ENCODE measurements around the gene RARS2.

Gene RARS2

DNA sequence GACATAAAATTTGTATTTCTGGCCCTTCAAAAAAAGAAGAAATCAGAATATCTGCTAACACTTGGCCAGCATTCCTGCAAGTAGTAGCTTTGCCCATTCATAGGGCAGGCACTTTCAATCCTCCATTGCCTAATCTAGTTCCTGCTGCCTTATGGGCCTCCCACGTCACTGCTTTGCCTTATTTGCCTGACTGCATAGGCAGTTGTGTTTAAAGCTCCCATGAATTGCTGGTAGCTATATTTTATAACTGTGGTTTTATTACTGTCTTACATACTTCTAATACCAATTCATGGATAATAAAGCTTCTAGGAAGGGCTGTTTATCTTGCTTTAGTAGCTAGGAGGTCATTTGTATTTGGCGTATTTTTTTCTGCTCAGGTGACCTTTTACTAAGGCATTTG lies 124.7 kb downstream of the RARS2 start:
- Histone ChIP-seq H3F3A (ENCODE audit: insufficient read depth, low read length) (no peaks in the 10 kb centered on the region; the same call in 1 of the 2 replicates), H3K9me2 (replicated peaks; ENCODE audit: insufficient read depth, low read length) (no peaks in the 10 kb centered on the region), H3K27ac (ENCODE audit: low read length) (no peak overlapping the region), H3K36me3 (replicated peaks; ENCODE audit: insufficient read depth, low read length) (no peaks in the 10 kb centered on the region), H3K4me1 (ENCODE audit: low read length) (peaks cover 8% of the 10 kb centered on the region), H3K4me3 (ENCODE audit: low read length) (no peak overlapping the region), H3K4me2 (ENCODE audit: low read depth, low read length) (no peak overlapping the region), H3K27me3 (replicated peaks; ENCODE audit: insufficient read depth, low read length) (no peaks in the 10 kb centered on the region), H3K9ac (ENCODE audit: low read length) (no peak overlapping the region), H4K20me1 (ENCODE audit: insufficient read depth, low read length) (no peaks in the 10 kb centered on the region), H2AFZ (ENCODE audit: low read length) (no peak overlapping the region), H3K79me2 (ENCODE audit: low read length) (no peaks in the 10 kb centered on the region), H3K9me3 (replicated peaks; ENCODE audit: insufficient read depth, low read length) (no peaks in the 10 kb centered on the region)
- TF ChIP-seq EZH2phosphoT487 (IDR thresholded peaks at IDR 0.05; ENCODE audit: low read length): no peak
- no peak for TF ChIP-seq EZH2 (optimal IDR thresholded peaks at IDR 0.05; ENCODE audit: low read depth, low read length)
- TF ChIP-seq, protein P1, sequence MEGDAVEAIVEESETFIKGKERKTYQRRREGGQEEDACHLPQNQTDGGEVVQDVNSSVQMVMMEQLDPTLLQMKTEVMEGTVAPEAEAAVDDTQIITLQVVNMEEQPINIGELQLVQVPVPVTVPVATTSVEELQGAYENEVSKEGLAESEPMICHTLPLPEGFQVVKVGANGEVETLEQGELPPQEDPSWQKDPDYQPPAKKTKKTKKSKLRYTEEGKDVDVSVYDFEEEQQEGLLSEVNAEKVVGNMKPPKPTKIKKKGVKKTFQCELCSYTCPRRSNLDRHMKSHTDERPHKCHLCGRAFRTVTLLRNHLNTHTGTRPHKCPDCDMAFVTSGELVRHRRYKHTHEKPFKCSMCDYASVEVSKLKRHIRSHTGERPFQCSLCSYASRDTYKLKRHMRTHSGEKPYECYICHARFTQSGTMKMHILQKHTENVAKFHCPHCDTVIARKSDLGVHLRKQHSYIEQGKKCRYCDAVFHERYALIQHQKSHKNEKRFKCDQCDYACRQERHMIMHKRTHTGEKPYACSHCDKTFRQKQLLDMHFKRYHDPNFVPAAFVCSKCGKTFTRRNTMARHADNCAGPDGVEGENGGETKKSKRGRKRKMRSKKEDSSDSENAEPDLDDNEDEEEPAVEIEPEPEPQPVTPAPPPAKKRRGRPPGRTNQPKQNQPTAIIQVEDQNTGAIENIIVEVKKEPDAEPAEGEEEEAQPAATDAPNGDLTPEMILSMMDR (IDR thresholded peaks at IDR 0.05; ENCODE audit: low read length): no peak
- DNase-seq: no peak

Data from MM.1S (cell line).